K562 (cell line): ENCODE data around the gene ECPAS. TPM values are rescaled to one million over a fixed set of nuclear protein-coding genes. Genes with fewer than 3 reads are reported as not detected.

ENCODE experiments used
- ATAC-seq: fragments of 200-7000 bp; cut with Tn5 transposase; 3 replicates; pipeline ENCODE4 v1.9.1; 2020; ENCODE audit warnings: moderate library complexity
- BruUV-seq: library from RNA; stranded (reverse); fragments of 400-500 nt; replicated peaks from 2 replicates; lab custom pipeline; 2021; lab: Mats Ljungman, UMichigan
- CTCF ChIA-PET: fragments of 300-600 bp; formaldehyde crosslinking; extraction: SDS; loops from one replicate; lab custom pipeline; 2021; ENCODE audit warnings: low intra/inter-chr PET ratio; lab: Yijun Ruan, JAX
- POLR2A ChIA-PET: fragments of 300-600, 350-650 bp; sonication (Branson Sonifier 250); formaldehyde crosslinking; extraction: SDS; loops from one replicate; lab custom pipeline; 2021; ENCODE audit warnings: antibody characterized with exemption, inconsistent platforms; lab: Yijun Ruan, JAX
- DNase-seq, 4 experiments: peaks; one replicate each; pipeline versions ENCODE4 v3.0.0 to v3.0.0-alpha.2; 2011 to 2018; ENCODE audit warnings: low spot score in 3 of 4, mixed read lengths in 3 of 4; ENCODE audit errors: extremely low read depth in 1 of 4
- FAIRE-seq: peaks from 2 replicates; lab custom pipeline; 2011; peaks lifted over from hg19 to GRCh38; lab: Jason Lieb, UNC
- H2AFZ ChIP-seq: 2 replicates; pipeline ENCODE4 v1.6.0; 2011; ENCODE audit warnings: low read depth, low read length, control low read depth, inconsistent platforms
- H3K27ac ChIP-seq: fragments of 200-600 bp; 3 replicates; pipeline ENCODE4 v1.8.0; 2011; ENCODE audit warnings: low read depth, mild to moderate bottlenecking, control low read depth, inconsistent platforms, low read length, moderate library complexity, mixed read lengths; ENCODE audit errors: extremely low read depth
- H3K27me3 ChIP-seq, 2 experiments: fragments of 300-600 bp in 1 of 2; 2 replicates in 1 of 2; 3 replicates in 1 of 2; pipeline versions ENCODE4 v1.6.0 to v1.8.0; 2011; ENCODE audit warnings: inconsistent platforms in 2 of 2, low read length in 2 of 2, mild to moderate bottlenecking in 1 of 2, mixed read lengths in 1 of 2, moderate library complexity in 1 of 2; ENCODE audit not compliant: control insufficient read depth in 2 of 2, insufficient read depth in 2 of 2
- H3K36me3 ChIP-seq: fragments of 300-600 bp; 3 replicates; pipeline ENCODE4 v1.8.0; 2011; ENCODE audit warnings: mild to moderate bottlenecking, low read length, inconsistent platforms; ENCODE audit not compliant: control insufficient read depth, insufficient read depth
- H3K4me1 ChIP-seq, 2 experiments: fragments of 200-600 bp in 1 of 2; replicated peaks in 1 of 2; 2 replicates in 1 of 2; 3 replicates in 1 of 2; pipeline versions ENCODE4 v1.5.1 to v1.8.0; 2011; ENCODE audit warnings: inconsistent platforms in 2 of 2, low read length in 2 of 2, mild to moderate bottlenecking in 1 of 2, mixed read lengths in 1 of 2, moderate library complexity in 1 of 2; ENCODE audit not compliant: control insufficient read depth in 2 of 2, insufficient read depth in 2 of 2
- H3K4me2 ChIP-seq: 2 replicates; pipeline ENCODE4 v1.6.1; 2011; ENCODE audit warnings: low read length, control low read depth, inconsistent platforms, mixed read lengths; ENCODE audit not compliant: insufficient read depth
- H3K4me3 ChIP-seq: fragments of 200-600 bp; sonication (generic), shearing (Covaris generic); 2 replicates; pipeline ENCODE4 v1.5.1; 2016; ENCODE audit warnings: control low read depth, inconsistent platforms
- H3K79me2 ChIP-seq: fragments of 200-600 bp; 3 replicates; pipeline ENCODE4 v1.8.0; 2011; ENCODE audit warnings: low read length, inconsistent platforms; ENCODE audit not compliant: control insufficient read depth, insufficient read depth
- H3K9ac ChIP-seq, 2 experiments: 2 replicates each; pipeline versions ENCODE4 v1.6.0 to v1.6.1; 2011; ENCODE audit warnings: low read depth in 2 of 2, low read length in 2 of 2, control low read depth in 1 of 2, inconsistent platforms in 1 of 2, mild to moderate bottlenecking in 1 of 2, mixed read lengths in 1 of 2; ENCODE audit not compliant: insufficient read depth in 1 of 2
- H3K9me1 ChIP-seq: one replicate; pipeline ENCODE4 v1.6.0; 2011; ENCODE audit warnings: inconsistent platforms, mild to moderate bottlenecking, low read length, moderate library complexity; ENCODE audit not compliant: control insufficient read depth, insufficient read depth
- H3K9me3 ChIP-seq: replicated peaks from 2 replicates; pipeline ENCODE4 v1.5.1; 2011; ENCODE audit warnings: low read depth, low read length, inconsistent platforms; ENCODE audit not compliant: control insufficient read depth, insufficient read depth
- H4K20me1 ChIP-seq: replicated peaks from 2 replicates; pipeline ENCODE4 v1.6.1; 2011; ENCODE audit warnings: low read length, inconsistent platforms, mixed read lengths; ENCODE audit not compliant: control insufficient read depth, insufficient read depth
- CHCHD3 ChIP-seq: fragments of 250-450 bp; sonication (Bioruptor Pico); IDR thresholded peaks from 2 replicates; pipeline ENCODE4 v2.1.2; 2022; ENCODE audit warnings: mild to moderate bottlenecking
- MYC ChIP-seq, 2 experiments: fragments of 250-450 bp in 1 of 2; sonication (Bioruptor Pico) in 1 of 2; IDR thresholded peaks; 2 replicates each; pipeline versions ENCODE4 v1.5.1 to v1.6.1; 2012 to 2021; ENCODE audit warnings: low read depth in 2 of 2, borderline replicate concordance in 1 of 2, improper control_type of control experiment in 1 of 2, low read length in 1 of 2, mild to moderate bottlenecking in 1 of 2, moderate library complexity in 1 of 2
- RAD21 ChIP-seq, 2 experiments: fragments of 250-450 bp in 1 of 2; fragments of 450-650 bp in 1 of 2; sonication (Bioruptor Pico) in 1 of 2; formaldehyde crosslinking in 1 of 2; IDR thresholded peaks in 1 of 2; conservative IDR thresholded peaks in 1 of 2; 2 replicates each; pipeline versions ENCODE4 v1.4.0 to v1.8.0; 2020 to 2022; ENCODE audit warnings: mild to moderate bottlenecking in 2 of 2, moderate library complexity in 1 of 2
- RBM22 ChIP-seq: fragments of 200-400 bp; formaldehyde crosslinking; IDR thresholded peaks from 2 replicates; pipeline ENCODE4 v1.6.1; 2018; ENCODE audit warnings: low read length, low read depth; ENCODE audit not compliant: poor library complexity, severe bottlenecking
- TCF3 ChIP-seq: sonication (generic); formaldehyde crosslinking; IDR thresholded peaks from 2 replicates; pipeline ENCODE4 v1.4.0; 2020; ENCODE audit warnings: mild to moderate bottlenecking, missing genetic modification reagents
- ZBTB1 ChIP-seq: sonication (generic); formaldehyde crosslinking; IDR thresholded peaks from 2 replicates; pipeline ENCODE4 v1.8.1; 2023; ENCODE audit warnings: missing genetic modification reagents, low read depth, mild to moderate bottlenecking, borderline replicate concordance
- ZKSCAN3 ChIP-seq: fragments of 250-450 bp; sonication (Bioruptor Pico); IDR thresholded peaks from 2 replicates; pipeline ENCODE4 v1.4.0; 2020
- ZNF274 ChIP-seq: IDR thresholded peaks from 2 replicates; pipeline ENCODE4 v1.6.1; 2011; ENCODE audit warnings: low read depth, mild to moderate bottlenecking, low read length, moderate library complexity, borderline replicate concordance
- WGBS: fragments of 100-300 bp; shearing (Covaris generic); methylation state at CpG from one replicate; pipeline ENCODE4 v1.1.6; 2016; ENCODE audit warnings: low coverage, mixed read lengths; ENCODE audit not compliant: insufficient coverage; ENCODE audit errors: missing lambda C conversion rate; 5-methylcytosine and 5-hydroxymethylcytosine counted together
- in situ Hi-C: fragments of 300-500 bp; cut with MboI; formaldehyde crosslinking; loops from 4 replicates; pipeline ENCODE4 v1.15.0; 2018; ENCODE audit warnings: inconsistent platforms, mixed read lengths
- intact Hi-C: fragments of 100-400 bp; cut with micrococcal nuclease; formaldehyde crosslinking; loops from 2 replicates; pipeline ENCODE4 v1.14.2; 2022
- polyA plus RNA-seq, 8 experiments: library from polyadenylated mRNA; depleted of rRNA in 4 of 8; stranded (reverse) in 5 of 8; unstranded in 3 of 8; fragments of >200 nt; fragmentation: Nextera tagmentation in 2 of 8; fragmentation: Illumina TruSeq in 1 of 8; extraction: Ambion mirVana in 2 of 8; extraction: Trizol in 1 of 8; gene quantifications; 2 replicates each; pipeline versions ENCODE4 v1.2.1 to v1.2.3, GENCODE V29; 2011 to 2014; ENCODE audit warnings: inconsistent platforms in 1 of 8, missing spikeins in 1 of 8
- total RNA-seq, 7 experiments: library from RNA; depleted of rRNA in 6 of 7; stranded (reverse); fragments of >200 nt in 6 of 7; fragmentation: Illumina TruSeq in 2 of 7; extraction: Trizol in 2 of 7; gene quantifications; 2 replicates each; pipeline versions ENCODE4 v1.2.1 to v1.2.3, GENCODE V29; 2011 to 2021; ENCODE audit warnings: low replicate concordance in 1 of 7
- TF ChIP-seq, protein P1 (sequence below): sonication (generic); formaldehyde crosslinking; IDR thresholded peaks from 2 replicates; pipeline ENCODE4 v1.8.0; 2023; ENCODE audit warnings: mild to moderate bottlenecking, missing genetic modification reagents
- TF ChIP-seq, protein P2 (sequence below): sonication (generic); formaldehyde crosslinking; IDR thresholded peaks from 2 replicates; pipeline ENCODE4 v1.8.0; 2022; ENCODE audit warnings: mild to moderate bottlenecking, missing genetic modification reagents

ECPAS gene
- total and polyA plus RNA-seq, 9 of the 15 experiments (the other 6 are each of a cell fraction or from before 2014, with no cell fraction given), result 14.5 to 90.9 (median 75.7) TPM

DNA sequence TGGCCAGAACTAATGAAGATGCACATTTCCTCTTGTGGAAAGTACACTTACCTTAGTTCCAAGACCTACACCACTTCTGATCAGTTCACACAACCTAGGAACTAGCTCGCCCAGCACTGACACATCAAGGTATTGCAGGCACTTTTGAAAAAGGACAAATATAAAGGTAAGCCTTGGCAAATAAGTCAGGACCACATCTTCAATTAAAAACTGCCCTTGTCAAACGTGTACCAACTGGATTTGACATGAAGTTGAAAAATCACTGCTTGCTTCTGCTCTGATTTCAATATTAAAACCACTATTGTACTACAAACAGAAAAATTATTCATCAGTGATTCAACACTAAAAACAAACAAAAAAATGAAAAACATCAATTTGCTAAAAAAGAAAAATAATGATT, 109.1 kb downstream of the ECPAS start:
- intact Hi-C loops, result no loop called here
- no peak overlapping the region for H3K4me2 ChIP-seq
- no TSS peak for BruUV-seq
- H3K9ac ChIP-seq, result no peak overlapping the region
- no peaks in the 10 kb centered on the region for H3K9me3 ChIP-seq
- ChIA-PET CTCF (no interaction called here), POLR2A (no interaction called here)
- FAIRE-seq (no peak), ATAC-seq (no peak), DNase-seq (no peak)
- no peaks in the 10 kb centered on the region for H3K9me1 ChIP-seq
- H4K20me1 ChIP-seq, result no peaks in the 10 kb centered on the region
- no peaks in the 10 kb centered on the region for H3K79me2 ChIP-seq
- no peak overlapping the region for H3K27ac ChIP-seq
- H3K4me3 ChIP-seq, result no peak overlapping the region
- H3K27me3 ChIP-seq, result no peaks in the 10 kb centered on the region
- H2AFZ ChIP-seq, result no peak overlapping the region
- H3K4me1 ChIP-seq, result no peaks in the 10 kb centered on the region
- H3K36me3 ChIP-seq, result peaks cover 95% of the 10 kb centered on the region
- in situ Hi-C loops, result no loop called here
- WGBS, result 84% methylated on average over 2 of the region's 2 CpGs
- TF ChIP-seq TCF3 (no peak), RAD21 (CRISPR knock-in tag; conservative IDR thresholded peaks at IDR 0.05 in 1 of 2, IDR thresholded peaks at IDR 0.05 in 1 of 2) (no peak), ZNF274 (no peak), ZKSCAN3 (CRISPR knock-in tag) (no peak), ZBTB1 (no peak), RBM22 (no peak), MYC (IDR thresholded peaks at IDR 0.05; ENCODE audit: low read depth, low read length) (no peak), MYC (CRISPR knock-in tag; IDR thresholded peaks at IDR 0.05; ENCODE audit: borderline replicate concordance, low read depth) (no peak), CHCHD3 (no peak)
- TF ChIP-seq, protein P1, sequence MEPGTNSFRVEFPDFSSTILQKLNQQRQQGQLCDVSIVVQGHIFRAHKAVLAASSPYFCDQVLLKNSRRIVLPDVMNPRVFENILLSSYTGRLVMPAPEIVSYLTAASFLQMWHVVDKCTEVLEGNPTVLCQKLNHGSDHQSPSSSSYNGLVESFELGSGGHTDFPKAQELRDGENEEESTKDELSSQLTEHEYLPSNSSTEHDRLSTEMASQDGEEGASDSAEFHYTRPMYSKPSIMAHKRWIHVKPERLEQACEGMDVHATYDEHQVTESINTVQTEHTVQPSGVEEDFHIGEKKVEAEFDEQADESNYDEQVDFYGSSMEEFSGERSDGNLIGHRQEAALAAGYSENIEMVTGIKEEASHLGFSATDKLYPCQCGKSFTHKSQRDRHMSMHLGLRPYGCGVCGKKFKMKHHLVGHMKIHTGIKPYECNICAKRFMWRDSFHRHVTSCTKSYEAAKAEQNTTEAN (CRISPR knock-in tag), result no peak
- TF ChIP-seq, protein P2, sequence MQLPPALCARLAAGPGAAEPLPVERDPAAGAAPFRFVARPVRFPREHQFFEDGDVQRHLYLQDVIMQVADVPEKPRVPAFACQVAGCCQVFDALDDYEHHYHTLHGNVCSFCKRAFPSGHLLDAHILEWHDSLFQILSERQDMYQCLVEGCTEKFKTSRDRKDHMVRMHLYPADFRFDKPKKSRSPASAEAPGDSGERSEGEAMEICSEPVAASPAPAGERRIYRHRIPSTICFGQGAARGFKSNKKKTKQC (CRISPR knock-in tag), result no peak
